NB4 (cell line): ENCODE data around the gene ABLIM1.

ENCODE experiments used
- CTCF ChIP-seq: IDR thresholded peaks from one replicate; pipeline ENCODE4 v1.5.1; 2012; ENCODE audit warnings: low read depth, low read length
- POLR2A ChIP-seq: IDR thresholded peaks from 2 replicates; pipeline ENCODE4 v1.6.1; 2011; ENCODE audit warnings: mild to moderate bottlenecking; ENCODE audit not compliant: insufficient read length; ENCODE audit errors: extremely low read depth
- TF ChIP-seq, protein P1 (sequence below): IDR thresholded peaks from 2 replicates; pipeline ENCODE4 v1.6.1; 2011; ENCODE audit warnings: low read depth, low read length

DNA sequence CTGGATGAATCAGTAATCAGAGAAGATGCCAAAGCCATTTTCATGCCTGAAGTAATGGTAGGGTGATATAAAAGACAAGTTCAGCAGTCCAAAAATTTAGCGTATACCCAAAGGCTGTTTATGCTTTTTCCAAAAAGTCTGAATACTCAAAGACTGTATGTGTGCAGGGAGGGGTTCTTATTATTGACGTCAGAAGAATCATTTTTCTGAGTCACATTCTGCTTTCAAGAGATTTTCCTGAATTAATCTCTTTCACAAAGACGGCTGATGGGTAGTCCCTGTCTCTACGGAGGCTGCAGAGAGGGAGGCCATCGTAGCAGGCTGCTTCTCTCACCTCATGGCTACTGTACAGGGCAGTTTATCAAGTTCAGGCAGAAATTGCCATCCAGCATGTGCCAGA lies 30.7 kb upstream of the ABLIM1 start:
- TF ChIP-seq, protein P1, sequence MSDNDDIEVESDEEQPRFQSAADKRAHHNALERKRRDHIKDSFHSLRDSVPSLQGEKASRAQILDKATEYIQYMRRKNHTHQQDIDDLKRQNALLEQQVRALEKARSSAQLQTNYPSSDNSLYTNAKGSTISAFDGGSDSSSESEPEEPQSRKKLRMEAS, result no peak
- no peak for TF ChIP-seq CTCF
- no peak for TF ChIP-seq POLR2A
